ENCODE results near the gene TPRN. TPM values are rescaled to one million over a fixed set of nuclear protein-coding genes. Genes with fewer than 3 reads are reported as not detected.

Gene TPRN
- total and polyA plus RNA-seq, 9 of the 15 experiments (the other 6 are each of a cell fraction or from before 2014, with no cell fraction given): 0.31 to 31.9 (median 4.4) TPM

DNA sequence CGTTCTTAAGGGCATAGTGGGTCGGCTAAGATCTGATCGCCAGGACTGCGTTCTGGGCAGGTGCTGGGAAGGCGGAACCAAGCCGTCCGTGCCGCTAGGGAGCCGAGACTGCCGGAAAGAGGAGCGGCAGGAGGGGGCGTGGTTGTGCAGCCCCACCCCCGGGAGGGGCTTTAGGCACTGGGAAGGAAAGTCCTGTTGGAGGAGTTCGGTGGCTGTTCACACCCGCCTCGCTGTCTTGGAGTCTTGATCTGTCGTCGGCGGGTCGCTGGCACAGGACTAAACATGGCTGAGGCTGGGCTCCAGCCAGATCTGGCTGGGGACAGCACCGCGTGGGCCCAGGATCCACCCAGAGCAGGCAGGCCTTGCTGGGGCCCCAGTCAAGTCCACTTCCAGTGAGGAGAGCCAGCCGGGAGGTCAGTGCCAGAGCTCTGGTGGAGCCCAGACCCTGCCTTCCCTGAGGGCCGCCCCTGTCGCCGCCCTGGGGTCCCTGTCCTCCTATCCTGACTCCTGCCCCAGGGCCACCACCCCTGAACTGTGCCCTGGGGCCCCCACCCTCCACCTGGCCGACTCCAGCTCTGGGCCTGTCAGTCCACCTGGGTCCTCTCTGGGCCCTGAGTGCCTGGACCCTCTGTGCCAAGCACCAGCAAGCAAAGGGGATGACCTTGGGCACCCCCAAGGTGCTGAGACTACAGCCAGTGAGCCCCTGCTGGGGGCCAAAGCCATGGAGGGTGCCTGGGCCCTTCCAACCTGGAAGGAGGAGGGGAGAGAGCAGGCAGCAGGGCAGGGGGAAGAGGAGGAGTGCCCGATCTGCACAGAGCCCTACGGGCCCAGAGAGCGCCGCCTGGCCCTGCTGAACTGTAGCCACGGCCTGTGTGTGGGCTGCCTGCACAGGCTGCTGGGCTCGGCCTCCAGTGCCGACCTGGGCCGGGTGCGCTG, 17.0 kb upstream of the TPRN start (continued):
- TF ChIP-seq E2F4 (CRISPR knock-in tag; IDR thresholded peaks at IDR 0.05; ENCODE audit: low read depth) (no peak), CHD1 (IDR thresholded peaks at IDR 0.05; ENCODE audit: low read length) (no peak), TRIM28 (IDR thresholded peaks at IDR 0.05) (0 out of 2 replicates have a peak, but pooled peaks have one; percentile 16), TFAP4 (CRISPR knock-in tag; IDR thresholded peaks at IDR 0.05; ENCODE audit: borderline replicate concordance) (peak; percentile 63), DPF2 (IDR thresholded peaks at IDR 0.05) (no peak), MBD2 (IDR thresholded peaks at IDR 0.05; ENCODE audit: borderline replicate concordance, low read depth) (no peak), L3MBTL2 (IDR thresholded peaks at IDR 0.05) (peak; percentile 70; the same call in 1 of the 2 replicates), ZNF79 (CRISPR knock-in tag; IDR thresholded peaks at IDR 0.05; ENCODE audit: low read depth) (no peak), SAFB (IDR thresholded peaks at IDR 0.05; ENCODE audit: borderline replicate concordance, low read depth, low read length) (no peak), BRD4 (IDR thresholded peaks at IDR 0.05) (no peak), BCOR (IDR thresholded peaks at IDR 0.05) (no peak), PRPF4 (IDR thresholded peaks at IDR 0.05; ENCODE audit: insufficient read depth, low read depth, low read length, poor library complexity, severe bottlenecking) (no peak), KDM2B (CRISPR knock-in tag; IDR thresholded peaks at IDR 0.05) (no peak), NELFE (IDR thresholded peaks at IDR 0.05; ENCODE audit: insufficient read depth, insufficient read length) (no peak), CBX3 (IDR thresholded peaks at IDR 0.05; ENCODE audit: borderline replicate concordance in 1 of 2, low read length in 2 of 2) (no peak), ZEB2 (IDR thresholded peaks at IDR 0.05) (0 out of 2 replicates have a peak, but pooled peaks have one; percentile 31)
- TF ChIP-seq, protein P1, sequence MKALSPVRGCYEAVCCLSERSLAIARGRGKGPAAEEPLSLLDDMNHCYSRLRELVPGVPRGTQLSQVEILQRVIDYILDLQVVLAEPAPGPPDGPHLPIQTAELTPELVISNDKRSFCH (CRISPR knock-in tag; IDR thresholded peaks at IDR 0.05): no peak
- TF ChIP-seq, protein P1 (tag; IDR thresholded peaks at IDR 0.05): 0 out of 2 replicates have a peak, but pooled peaks have one; percentile 21
- TF ChIP-seq, protein P2, sequence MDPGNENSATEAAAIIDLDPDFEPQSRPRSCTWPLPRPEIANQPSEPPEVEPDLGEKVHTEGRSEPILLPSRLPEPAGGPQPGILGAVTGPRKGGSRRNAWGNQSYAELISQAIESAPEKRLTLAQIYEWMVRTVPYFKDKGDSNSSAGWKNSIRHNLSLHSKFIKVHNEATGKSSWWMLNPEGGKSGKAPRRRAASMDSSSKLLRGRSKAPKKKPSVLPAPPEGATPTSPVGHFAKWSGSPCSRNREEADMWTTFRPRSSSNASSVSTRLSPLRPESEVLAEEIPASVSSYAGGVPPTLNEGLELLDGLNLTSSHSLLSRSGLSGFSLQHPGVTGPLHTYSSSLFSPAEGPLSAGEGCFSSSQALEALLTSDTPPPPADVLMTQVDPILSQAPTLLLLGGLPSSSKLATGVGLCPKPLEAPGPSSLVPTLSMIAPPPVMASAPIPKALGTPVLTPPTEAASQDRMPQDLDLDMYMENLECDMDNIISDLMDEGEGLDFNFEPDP (CRISPR knock-in tag; IDR thresholded peaks at IDR 0.05): no peak
